ENCODE results near the gene CCDC186. TPM values are rescaled to one million over a fixed set of nuclear protein-coding genes. Genes with fewer than 3 reads are reported as not detected.

Gene CCDC186
- total RNA-seq, 1 experiment from 2014 or later, result 5.7 TPM

- Histone ChIP-seq H3K27me3 (ENCODE audit: low read length) (no peaks in the 10 kb centered on the region), H3K4me1 (ENCODE audit: insufficient read depth, low read length) (peaks cover 16% of the 10 kb centered on the region; the same call in 1 of the 2 replicates), H3K36me3 (ENCODE audit: low read depth, low read length) (no peaks in the 10 kb centered on the region), H4K20me1 (ENCODE audit: low read length) (no peaks in the 10 kb centered on the region), H3K4me3 (ENCODE audit: low read length) (peak overlapping the region; percentile 66), H3K27ac (ENCODE audit: low read length) (no peak overlapping the region), H3F3A (ENCODE audit: low read length, unreplicated experiment) (no peaks in the 10 kb centered on the region), H3K9me2 (replicated peaks; ENCODE audit: low read length) (no peaks in the 10 kb centered on the region), H3K9me3 (ENCODE audit: low read length) (no peaks in the 10 kb centered on the region), H3K79me2 (ENCODE audit: low read length) (no peaks in the 10 kb centered on the region), H2AFZ (ENCODE audit: low read length) (peak overlapping the region; percentile 90), H3K4me2 (ENCODE audit: low read length) (peak overlapping the region; percentile 83), H3K9ac (ENCODE audit: low read length) (0 out of 2 replicates have a peak overlapping the region, but pooled peaks have one; percentile 4)
- intact Hi-C loops (cut with micrococcal nuclease), result loop anchor here (5.0 kb wide), 1 partner anchor 244 kb away; no protein-coding TSS in a partner anchor
- POLR2A ChIA-PET (ENCODE audit: unreplicated experiment), result interaction anchor here (0.6 kb wide), 2 partner anchors 106 to 1150 kb away, joined by 5 to 6 read pairs; no protein-coding TSS in a partner anchor
- CTCF ChIA-PET, result interaction anchor here (0.9 kb wide), 1 partner anchor 302 kb away, joined by 4 read pairs; no protein-coding TSS in a partner anchor
- BruUV-seq (replicated peaks), result no TSS peak
- ATAC-seq, result peak; percentile 43
- DNase-seq, result peak; percentile 23
- no peak for TF ChIP-seq CTCF (conservative IDR thresholded peaks at IDR 0.05; ENCODE audit: low read depth, low read length)
- no peak for TF ChIP-seq EZH2 (IDR thresholded peaks at IDR 0.05; ENCODE audit: low read length, unreplicated experiment)
- no peak for TF ChIP-seq EZH2phosphoT487 (IDR thresholded peaks at IDR 0.05; ENCODE audit: borderline replicate concordance, low read length)
These were observed 72.9 kb downstream of the CCDC186 start for GRCh38 chr10:114100848-114101741.

- Histone ChIP-seq H3K27ac (ENCODE audit: low read length) (no peak overlapping the region), H3K4me3 (ENCODE audit: low read length) (no peak overlapping the region), H3K36me3 (ENCODE audit: low read depth, low read length) (no peaks in the 10 kb centered on the region), H4K20me1 (ENCODE audit: low read length) (no peaks in the 10 kb centered on the region), H3F3A (ENCODE audit: low read length, unreplicated experiment) (no peaks in the 10 kb centered on the region), H3K79me2 (ENCODE audit: low read length) (no peaks in the 10 kb centered on the region), H2AFZ (ENCODE audit: low read length) (no peak overlapping the region), H3K9me3 (ENCODE audit: low read length) (no peaks in the 10 kb centered on the region), H3K4me1 (ENCODE audit: insufficient read depth, low read length) (peaks cover 16% of the 10 kb centered on the region; the same call in 1 of the 2 replicates), H3K27me3 (ENCODE audit: low read length) (no peaks in the 10 kb centered on the region), H3K4me2 (ENCODE audit: low read length) (no peak overlapping the region), H3K9me2 (replicated peaks; ENCODE audit: low read length) (no peaks in the 10 kb centered on the region), H3K9ac (ENCODE audit: low read length) (no peak overlapping the region)
- TF ChIP-seq EZH2phosphoT487 (IDR thresholded peaks at IDR 0.05; ENCODE audit: borderline replicate concordance, low read length) (no peak), CTCF (conservative IDR thresholded peaks at IDR 0.05; ENCODE audit: low read depth, low read length) (no peak), EZH2 (IDR thresholded peaks at IDR 0.05; ENCODE audit: low read length, unreplicated experiment) (no peak)
- intact Hi-C loops (cut with micrococcal nuclease), result no loop called here
- ATAC-seq, result no peak
- no TSS peak for BruUV-seq (replicated peaks)
- no peak for DNase-seq
- CTCF ChIA-PET, result no interaction called here
- POLR2A ChIA-PET (ENCODE audit: unreplicated experiment), result no interaction called here
These were observed 77.1 kb downstream of the CCDC186 start for GRCh38 chr10:114096864-114097263.

Data from PC-3 (cell line).